Uterus (tissue), 2 donors: ENCODE measurements around the gene EPHX1.

Experiments
- CTCF ChIP-seq, 4 experiments: fragments of 200-600 bp in 2 of 4; fragments of 450-650 bp in 2 of 4; sonication (generic) in 2 of 4; IDR thresholded peaks; one replicate each; pipeline ENCODE4 v1.5.1; 2016 to 2019; ENCODE audit warnings: antibody characterized with exemption in 4 of 4, mild to moderate bottlenecking in 2 of 4, moderate library complexity in 1 of 4
- POLR2A ChIP-seq, 2 donors: fragments of 450-650 bp; IDR thresholded peaks; one replicate each; pipeline ENCODE4 v1.6.1; 2016; ENCODE audit warnings: antibody characterized with exemption in 2 of 2, mild to moderate bottlenecking in 1 of 2, moderate library complexity in 1 of 2

GRCh38 chr1:225840713-225841112, 30.8 kb downstream of the EPHX1 start:
- TF ChIP-seq CTCF (IDR thresholded peaks at IDR 0.05) (no peak), POLR2A (IDR thresholded peaks at IDR 0.05) (no peak)
